WTC11 (cell line): ENCODE measurements around the gene HSD17B12. TPM values are rescaled to one million over a fixed set of nuclear protein-coding genes. Genes with fewer than 3 reads are reported as not detected.

Source experiments
- ATAC-seq: fragments of 200-7000 bp; cut with Tn5 transposase; 2 replicates; pipeline ENCODE4 v1.10.0; 2021; ENCODE audit warnings: mild to moderate bottlenecking, moderate library complexity
- CTCF ChIA-PET: fragments of 300-600 bp; sonication (Branson Sonifier 250); formaldehyde crosslinking; loops from one replicate; lab custom pipeline; 2021; ENCODE audit warnings: antibody characterized with exemption; lab: Charles Lee
- POLR2A ChIA-PET: fragments of 350-600 bp; sonication (Branson Sonifier 250); formaldehyde crosslinking; loops from one replicate; lab custom pipeline; 2021; ENCODE audit warnings: antibody characterized with exemption; lab: Charles Lee
- DNase-seq: peaks from one replicate; pipeline ENCODE4 v3.0.0; 2021; ENCODE audit warnings: low spot score
- H3K27ac Mint-ChIP-seq: 2 replicates; pipeline ENCODE4 v1.8.0; 2021; ENCODE audit warnings: mixed read lengths
- H3K27me3 Mint-ChIP-seq: 2 replicates; pipeline ENCODE4 v1.8.0; 2021; ENCODE audit warnings: low read depth, mild to moderate bottlenecking, moderate library complexity, mixed read lengths
- H3K36me3 Mint-ChIP-seq: 2 replicates; pipeline ENCODE4 v1.8.0; 2021; ENCODE audit warnings: mixed read lengths
- H3K4me1 Mint-ChIP-seq: 2 replicates; pipeline ENCODE4 v1.8.0; 2022; ENCODE audit warnings: mixed read lengths
- H3K4me3 Mint-ChIP-seq: 2 replicates; pipeline ENCODE4 v1.8.0; 2021; ENCODE audit warnings: mild to moderate bottlenecking, moderate library complexity, mixed read lengths
- H3K9me3 Mint-ChIP-seq: 2 replicates; pipeline ENCODE4 v1.8.0; 2021; ENCODE audit warnings: mixed read lengths
- ATF1 ChIP-seq: sonication (generic); formaldehyde crosslinking; IDR thresholded peaks from 2 replicates; pipeline ENCODE4 v1.8.1; 2023; ENCODE audit warnings: mild to moderate bottlenecking, moderate library complexity, missing genetic modification reagents
- ESRRA ChIP-seq: sonication (generic); formaldehyde crosslinking; IDR thresholded peaks from 2 replicates; pipeline ENCODE4 v1.8.1; 2022; ENCODE audit warnings: mild to moderate bottlenecking, missing genetic modification reagents, borderline replicate concordance
- ETV6 ChIP-seq: sonication (generic); formaldehyde crosslinking; IDR thresholded peaks from 2 replicates; pipeline ENCODE4 v1.8.1; 2022; ENCODE audit warnings: mild to moderate bottlenecking, missing genetic modification reagents
- FOXJ3 ChIP-seq: sonication (generic); formaldehyde crosslinking; IDR thresholded peaks from 2 replicates; pipeline ENCODE4 v1.9.0; 2021; ENCODE audit warnings: missing genetic modification reagents, mild to moderate bottlenecking, borderline replicate concordance
- FOXK1 ChIP-seq: sonication (generic); formaldehyde crosslinking; IDR thresholded peaks from 2 replicates; pipeline ENCODE4 v1.8.0; 2022; ENCODE audit warnings: mild to moderate bottlenecking, moderate library complexity, missing genetic modification reagents
- FOXP1 ChIP-seq: sonication (generic); formaldehyde crosslinking; IDR thresholded peaks from 2 replicates; pipeline ENCODE4 v1.8.0; 2022; ENCODE audit warnings: missing genetic modification reagents, mild to moderate bottlenecking, moderate library complexity, borderline replicate concordance
- GABPB1 ChIP-seq: sonication (generic); formaldehyde crosslinking; IDR thresholded peaks from 2 replicates; pipeline ENCODE4 v1.8.1; 2023; ENCODE audit warnings: mild to moderate bottlenecking, missing genetic modification reagents
- NFYB ChIP-seq: sonication (generic); formaldehyde crosslinking; conservative IDR thresholded peaks from 2 replicates; pipeline ENCODE4 v1.8.0; 2022; ENCODE audit warnings: low read depth, missing genetic modification reagents
- OVOL2 ChIP-seq: fragments of 250-450 bp; sonication (Bioruptor Pico); IDR thresholded peaks from 2 replicates; pipeline ENCODE4 v1.9.0; 2021; ENCODE audit warnings: mild to moderate bottlenecking, borderline replicate concordance
- RELA ChIP-seq: sonication (generic); formaldehyde crosslinking; IDR thresholded peaks from 2 replicates; pipeline ENCODE4 v1.8.1; 2022; ENCODE audit warnings: missing genetic modification reagents, mild to moderate bottlenecking, borderline replicate concordance
- TEAD4 ChIP-seq: sonication (generic); formaldehyde crosslinking; IDR thresholded peaks from 2 replicates; pipeline ENCODE4 v1.8.0; 2022; ENCODE audit warnings: mild to moderate bottlenecking, missing genetic modification reagents
- ZNF138 ChIP-seq: sonication (generic); formaldehyde crosslinking; conservative IDR thresholded peaks from 2 replicates; pipeline ENCODE4 v1.8.1; 2022; ENCODE audit warnings: mild to moderate bottlenecking, moderate library complexity, missing genetic modification reagents
- ZNF416 ChIP-seq: fragments of 250-450 bp; sonication (Bioruptor Pico); IDR thresholded peaks from 2 replicates; pipeline ENCODE4 v1.9.0; 2021; ENCODE audit warnings: mild to moderate bottlenecking, inconsistent platforms
- total RNA-seq: library from RNA; stranded (reverse); gene quantifications from 3 replicates; pipeline ENCODE4 v1.2.3, GENCODE V29; 2021
- TF ChIP-seq, protein P1 (sequence below): fragments of 250-450 bp; sonication (Bioruptor Pico); IDR thresholded peaks from 2 replicates; pipeline ENCODE4 v1.9.0; 2021; ENCODE audit warnings: mild to moderate bottlenecking
- TF ChIP-seq, protein P2 (sequence below): sonication (generic); formaldehyde crosslinking; IDR thresholded peaks from 2 replicates; pipeline ENCODE4 v1.8.0; 2022; ENCODE audit warnings: mild to moderate bottlenecking, missing genetic modification reagents
- TF ChIP-seq, protein P3 (sequence below): sonication (generic); formaldehyde crosslinking; IDR thresholded peaks from 2 replicates; pipeline ENCODE4 v1.8.1; 2022; ENCODE audit warnings: mild to moderate bottlenecking, missing genetic modification reagents, moderate library complexity, borderline replicate concordance
- TF ChIP-seq, protein P4 (sequence below): sonication (generic); formaldehyde crosslinking; IDR thresholded peaks from 2 replicates; pipeline ENCODE4 v1.8.1; 2023; ENCODE audit warnings: mild to moderate bottlenecking, missing genetic modification reagents
- TF ChIP-seq, protein P5 (sequence below): sonication (generic); formaldehyde crosslinking; IDR thresholded peaks from 2 replicates; pipeline ENCODE4 v1.8.1; 2022; ENCODE audit warnings: low read depth, mild to moderate bottlenecking, moderate library complexity, missing genetic modification reagents, borderline replicate concordance
- TF ChIP-seq, protein P6 (sequence below): fragments of 250-450 bp; sonication (Bioruptor Pico); IDR thresholded peaks from 2 replicates; pipeline ENCODE4 v1.9.0; 2021; ENCODE audit warnings: mild to moderate bottlenecking, borderline replicate concordance
- TF ChIP-seq, protein P7 (sequence below): sonication (generic); formaldehyde crosslinking; IDR thresholded peaks from 2 replicates; pipeline ENCODE4 v1.8.0; 2022; ENCODE audit warnings: missing genetic modification reagents

The HSD17B12 gene
- total RNA-seq, 1 experiment from 2014 or later: 149 TPM

DNA sequence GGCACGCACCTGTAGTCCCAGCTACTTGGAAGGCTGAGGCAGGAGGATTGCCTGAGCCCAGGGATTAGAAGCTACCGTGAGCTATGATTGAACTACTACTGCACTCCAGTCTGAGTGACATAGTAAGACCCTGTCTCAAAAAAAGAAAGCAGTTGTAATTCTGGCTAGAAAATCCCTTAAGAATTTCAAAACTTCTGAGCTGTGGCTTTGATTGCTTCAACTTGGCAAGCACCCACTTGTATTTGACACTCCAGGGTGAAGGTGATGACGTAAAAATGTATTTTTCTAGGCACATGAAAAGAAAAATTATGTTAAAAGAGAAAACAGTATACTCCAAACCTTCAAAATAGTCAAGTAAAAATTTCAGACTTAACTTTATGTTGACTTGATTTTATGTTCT lies 176.5 kb downstream of the HSD17B12 start (continued):
- no peak for TF ChIP-seq FOXP1
- TF ChIP-seq ETV6 (CRISPR knock-in tag): no peak
- TF ChIP-seq OVOL2 (CRISPR knock-in tag): no peak
- no peak for TF ChIP-seq RELA (CRISPR knock-in tag)
- TF ChIP-seq FOXJ3: no peak
- no peak for TF ChIP-seq ZNF416 (CRISPR knock-in tag)
- no peak for TF ChIP-seq ATF1
- TF ChIP-seq GABPB1: no peak

DNA sequence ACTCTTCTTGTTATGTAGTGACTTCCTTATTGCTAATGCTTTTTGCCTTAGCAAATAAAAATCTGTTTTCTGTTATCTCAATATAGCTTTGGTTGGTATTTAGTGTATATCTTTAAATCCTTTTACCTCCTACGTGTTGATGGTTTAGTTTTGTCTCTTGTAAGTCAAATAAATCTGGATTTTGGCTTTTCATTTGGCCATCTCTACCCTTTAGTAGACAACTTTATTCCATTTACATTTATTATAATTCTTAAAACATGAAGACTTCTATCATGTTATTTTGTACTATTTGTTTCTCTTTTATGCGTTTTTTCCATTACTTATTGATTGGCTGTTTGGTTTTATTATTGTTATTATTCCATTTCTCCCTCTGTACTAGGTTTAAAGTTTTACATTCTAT lies 180.6 kb downstream of the HSD17B12 start:
- no peaks in the 10 kb centered on the region for H3K4me1 Mint-ChIP-seq
- no peak overlapping the region for H3K4me3 Mint-ChIP-seq
- no peaks in the 10 kb centered on the region; the same call in 1 of the 2 replicates for H3K27me3 Mint-ChIP-seq
- ATAC-seq (no peak), DNase-seq (no peak)
- H3K9me3 Mint-ChIP-seq: peaks cover 9% of the 10 kb centered on the region
- ChIA-PET CTCF (interaction anchor here (1.0 kb wide), 1 partner anchor 84 kb away, joined by 3 read pairs; no protein-coding TSS in a partner anchor), POLR2A (no interaction called here)
- H3K36me3 Mint-ChIP-seq: no peaks in the 10 kb centered on the region; the same call in 1 of the 2 replicates
- no peak overlapping the region for H3K27ac Mint-ChIP-seq
- TF ChIP-seq NFYB: no peak
- TF ChIP-seq, protein P1, sequence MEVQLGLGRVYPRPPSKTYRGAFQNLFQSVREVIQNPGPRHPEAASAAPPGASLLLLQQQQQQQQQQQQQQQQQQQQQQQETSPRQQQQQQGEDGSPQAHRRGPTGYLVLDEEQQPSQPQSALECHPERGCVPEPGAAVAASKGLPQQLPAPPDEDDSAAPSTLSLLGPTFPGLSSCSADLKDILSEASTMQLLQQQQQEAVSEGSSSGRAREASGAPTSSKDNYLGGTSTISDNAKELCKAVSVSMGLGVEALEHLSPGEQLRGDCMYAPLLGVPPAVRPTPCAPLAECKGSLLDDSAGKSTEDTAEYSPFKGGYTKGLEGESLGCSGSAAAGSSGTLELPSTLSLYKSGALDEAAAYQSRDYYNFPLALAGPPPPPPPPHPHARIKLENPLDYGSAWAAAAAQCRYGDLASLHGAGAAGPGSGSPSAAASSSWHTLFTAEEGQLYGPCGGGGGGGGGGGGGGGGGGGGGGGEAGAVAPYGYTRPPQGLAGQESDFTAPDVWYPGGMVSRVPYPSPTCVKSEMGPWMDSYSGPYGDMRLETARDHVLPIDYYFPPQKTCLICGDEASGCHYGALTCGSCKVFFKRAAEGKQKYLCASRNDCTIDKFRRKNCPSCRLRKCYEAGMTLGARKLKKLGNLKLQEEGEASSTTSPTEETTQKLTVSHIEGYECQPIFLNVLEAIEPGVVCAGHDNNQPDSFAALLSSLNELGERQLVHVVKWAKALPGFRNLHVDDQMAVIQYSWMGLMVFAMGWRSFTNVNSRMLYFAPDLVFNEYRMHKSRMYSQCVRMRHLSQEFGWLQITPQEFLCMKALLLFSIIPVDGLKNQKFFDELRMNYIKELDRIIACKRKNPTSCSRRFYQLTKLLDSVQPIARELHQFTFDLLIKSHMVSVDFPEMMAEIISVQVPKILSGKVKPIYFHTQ (CRISPR knock-in tag): no peak
- no peak for TF ChIP-seq ZNF138
- TF ChIP-seq, protein P2, sequence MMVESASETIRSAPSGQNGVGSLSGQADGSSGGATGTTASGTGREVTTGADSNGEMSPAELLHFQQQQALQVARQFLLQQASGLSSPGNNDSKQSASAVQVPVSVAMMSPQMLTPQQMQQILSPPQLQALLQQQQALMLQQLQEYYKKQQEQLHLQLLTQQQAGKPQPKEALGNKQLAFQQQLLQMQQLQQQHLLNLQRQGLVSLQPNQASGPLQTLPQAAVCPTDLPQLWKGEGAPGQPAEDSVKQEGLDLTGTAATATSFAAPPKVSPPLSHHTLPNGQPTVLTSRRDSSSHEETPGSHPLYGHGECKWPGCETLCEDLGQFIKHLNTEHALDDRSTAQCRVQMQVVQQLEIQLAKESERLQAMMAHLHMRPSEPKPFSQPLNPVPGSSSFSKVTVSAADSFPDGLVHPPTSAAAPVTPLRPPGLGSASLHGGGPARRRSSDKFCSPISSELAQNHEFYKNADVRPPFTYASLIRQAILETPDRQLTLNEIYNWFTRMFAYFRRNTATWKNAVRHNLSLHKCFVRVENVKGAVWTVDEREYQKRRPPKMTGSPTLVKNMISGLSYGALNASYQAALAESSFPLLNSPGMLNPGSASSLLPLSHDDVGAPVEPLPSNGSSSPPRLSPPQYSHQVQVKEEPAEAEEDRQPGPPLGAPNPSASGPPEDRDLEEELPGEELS (CRISPR knock-in tag): no peak
- TF ChIP-seq FOXK1 (CRISPR knock-in tag): no peak
- TF ChIP-seq, protein P3, sequence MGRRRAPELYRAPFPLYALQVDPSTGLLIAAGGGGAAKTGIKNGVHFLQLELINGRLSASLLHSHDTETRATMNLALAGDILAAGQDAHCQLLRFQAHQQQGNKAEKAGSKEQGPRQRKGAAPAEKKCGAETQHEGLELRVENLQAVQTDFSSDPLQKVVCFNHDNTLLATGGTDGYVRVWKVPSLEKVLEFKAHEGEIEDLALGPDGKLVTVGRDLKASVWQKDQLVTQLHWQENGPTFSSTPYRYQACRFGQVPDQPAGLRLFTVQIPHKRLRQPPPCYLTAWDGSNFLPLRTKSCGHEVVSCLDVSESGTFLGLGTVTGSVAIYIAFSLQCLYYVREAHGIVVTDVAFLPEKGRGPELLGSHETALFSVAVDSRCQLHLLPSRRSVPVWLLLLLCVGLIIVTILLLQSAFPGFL (CRISPR knock-in tag): no peak
- TF ChIP-seq, protein P4, sequence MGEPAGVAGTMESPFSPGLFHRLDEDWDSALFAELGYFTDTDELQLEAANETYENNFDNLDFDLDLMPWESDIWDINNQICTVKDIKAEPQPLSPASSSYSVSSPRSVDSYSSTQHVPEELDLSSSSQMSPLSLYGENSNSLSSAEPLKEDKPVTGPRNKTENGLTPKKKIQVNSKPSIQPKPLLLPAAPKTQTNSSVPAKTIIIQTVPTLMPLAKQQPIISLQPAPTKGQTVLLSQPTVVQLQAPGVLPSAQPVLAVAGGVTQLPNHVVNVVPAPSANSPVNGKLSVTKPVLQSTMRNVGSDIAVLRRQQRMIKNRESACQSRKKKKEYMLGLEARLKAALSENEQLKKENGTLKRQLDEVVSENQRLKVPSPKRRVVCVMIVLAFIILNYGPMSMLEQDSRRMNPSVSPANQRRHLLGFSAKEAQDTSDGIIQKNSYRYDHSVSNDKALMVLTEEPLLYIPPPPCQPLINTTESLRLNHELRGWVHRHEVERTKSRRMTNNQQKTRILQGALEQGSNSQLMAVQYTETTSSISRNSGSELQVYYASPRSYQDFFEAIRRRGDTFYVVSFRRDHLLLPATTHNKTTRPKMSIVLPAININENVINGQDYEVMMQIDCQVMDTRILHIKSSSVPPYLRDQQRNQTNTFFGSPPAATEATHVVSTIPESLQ (CRISPR knock-in tag): no peak
- TF ChIP-seq, protein P5, sequence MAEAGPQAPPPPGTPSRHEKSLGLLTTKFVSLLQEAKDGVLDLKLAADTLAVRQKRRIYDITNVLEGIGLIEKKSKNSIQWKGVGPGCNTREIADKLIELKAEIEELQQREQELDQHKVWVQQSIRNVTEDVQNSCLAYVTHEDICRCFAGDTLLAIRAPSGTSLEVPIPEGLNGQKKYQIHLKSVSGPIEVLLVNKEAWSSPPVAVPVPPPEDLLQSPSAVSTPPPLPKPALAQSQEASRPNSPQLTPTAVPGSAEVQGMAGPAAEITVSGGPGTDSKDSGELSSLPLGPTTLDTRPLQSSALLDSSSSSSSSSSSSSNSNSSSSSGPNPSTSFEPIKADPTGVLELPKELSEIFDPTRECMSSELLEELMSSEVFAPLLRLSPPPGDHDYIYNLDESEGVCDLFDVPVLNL (CRISPR knock-in tag): no peak
- TF ChIP-seq, protein P6, sequence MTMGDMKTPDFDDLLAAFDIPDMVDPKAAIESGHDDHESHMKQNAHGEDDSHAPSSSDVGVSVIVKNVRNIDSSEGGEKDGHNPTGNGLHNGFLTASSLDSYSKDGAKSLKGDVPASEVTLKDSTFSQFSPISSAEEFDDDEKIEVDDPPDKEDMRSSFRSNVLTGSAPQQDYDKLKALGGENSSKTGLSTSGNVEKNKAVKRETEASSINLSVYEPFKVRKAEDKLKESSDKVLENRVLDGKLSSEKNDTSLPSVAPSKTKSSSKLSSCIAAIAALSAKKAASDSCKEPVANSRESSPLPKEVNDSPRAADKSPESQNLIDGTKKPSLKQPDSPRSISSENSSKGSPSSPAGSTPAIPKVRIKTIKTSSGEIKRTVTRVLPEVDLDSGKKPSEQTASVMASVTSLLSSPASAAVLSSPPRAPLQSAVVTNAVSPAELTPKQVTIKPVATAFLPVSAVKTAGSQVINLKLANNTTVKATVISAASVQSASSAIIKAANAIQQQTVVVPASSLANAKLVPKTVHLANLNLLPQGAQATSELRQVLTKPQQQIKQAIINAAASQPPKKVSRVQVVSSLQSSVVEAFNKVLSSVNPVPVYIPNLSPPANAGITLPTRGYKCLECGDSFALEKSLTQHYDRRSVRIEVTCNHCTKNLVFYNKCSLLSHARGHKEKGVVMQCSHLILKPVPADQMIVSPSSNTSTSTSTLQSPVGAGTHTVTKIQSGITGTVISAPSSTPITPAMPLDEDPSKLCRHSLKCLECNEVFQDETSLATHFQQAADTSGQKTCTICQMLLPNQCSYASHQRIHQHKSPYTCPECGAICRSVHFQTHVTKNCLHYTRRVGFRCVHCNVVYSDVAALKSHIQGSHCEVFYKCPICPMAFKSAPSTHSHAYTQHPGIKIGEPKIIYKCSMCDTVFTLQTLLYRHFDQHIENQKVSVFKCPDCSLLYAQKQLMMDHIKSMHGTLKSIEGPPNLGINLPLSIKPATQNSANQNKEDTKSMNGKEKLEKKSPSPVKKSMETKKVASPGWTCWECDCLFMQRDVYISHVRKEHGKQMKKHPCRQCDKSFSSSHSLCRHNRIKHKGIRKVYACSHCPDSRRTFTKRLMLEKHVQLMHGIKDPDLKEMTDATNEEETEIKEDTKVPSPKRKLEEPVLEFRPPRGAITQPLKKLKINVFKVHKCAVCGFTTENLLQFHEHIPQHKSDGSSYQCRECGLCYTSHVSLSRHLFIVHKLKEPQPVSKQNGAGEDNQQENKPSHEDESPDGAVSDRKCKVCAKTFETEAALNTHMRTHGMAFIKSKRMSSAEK (CRISPR knock-in tag): no peak
- TF ChIP-seq ESRRA: no peak
- TF ChIP-seq, protein P7, sequence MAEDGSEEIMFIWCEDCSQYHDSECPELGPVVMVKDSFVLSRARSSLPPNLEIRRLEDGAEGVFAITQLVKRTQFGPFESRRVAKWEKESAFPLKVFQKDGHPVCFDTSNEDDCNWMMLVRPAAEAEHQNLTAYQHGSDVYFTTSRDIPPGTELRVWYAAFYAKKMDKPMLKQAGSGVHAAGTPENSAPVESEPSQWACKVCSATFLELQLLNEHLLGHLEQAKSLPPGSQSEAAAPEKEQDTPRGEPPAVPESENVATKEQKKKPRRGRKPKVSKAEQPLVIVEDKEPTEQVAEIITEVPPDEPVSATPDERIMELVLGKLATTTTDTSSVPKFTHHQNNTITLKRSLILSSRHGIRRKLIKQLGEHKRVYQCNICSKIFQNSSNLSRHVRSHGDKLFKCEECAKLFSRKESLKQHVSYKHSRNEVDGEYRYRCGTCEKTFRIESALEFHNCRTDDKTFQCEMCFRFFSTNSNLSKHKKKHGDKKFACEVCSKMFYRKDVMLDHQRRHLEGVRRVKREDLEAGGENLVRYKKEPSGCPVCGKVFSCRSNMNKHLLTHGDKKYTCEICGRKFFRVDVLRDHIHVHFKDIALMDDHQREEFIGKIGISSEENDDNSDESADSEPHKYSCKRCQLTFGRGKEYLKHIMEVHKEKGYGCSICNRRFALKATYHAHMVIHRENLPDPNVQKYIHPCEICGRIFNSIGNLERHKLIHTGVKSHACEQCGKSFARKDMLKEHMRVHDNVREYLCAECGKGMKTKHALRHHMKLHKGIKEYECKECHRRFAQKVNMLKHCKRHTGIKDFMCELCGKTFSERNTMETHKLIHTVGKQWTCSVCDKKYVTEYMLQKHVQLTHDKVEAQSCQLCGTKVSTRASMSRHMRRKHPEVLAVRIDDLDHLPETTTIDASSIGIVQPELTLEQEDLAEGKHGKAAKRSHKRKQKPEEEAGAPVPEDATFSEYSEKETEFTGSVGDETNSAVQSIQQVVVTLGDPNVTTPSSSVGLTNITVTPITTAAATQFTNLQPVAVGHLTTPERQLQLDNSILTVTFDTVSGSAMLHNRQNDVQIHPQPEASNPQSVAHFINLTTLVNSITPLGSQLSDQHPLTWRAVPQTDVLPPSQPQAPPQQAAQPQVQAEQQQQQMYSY (CRISPR knock-in tag): no peak
- no peak for TF ChIP-seq TEAD4 (CRISPR knock-in tag)
